HG03521 (cell line): ENCODE data around the gene CGREF1.
"Not testable (repeated sequence)": the region's sequence is repeated elsewhere in the genome, so short reads cannot be mapped to it uniquely, and the experiment has no call there.

Source experiments
- ATAC-seq: cut with Tn5 transposase; IDR thresholded peaks from one replicate; pipeline ENCODE4 v1.9.1; 2021; ENCODE audit warnings: mild to moderate bottlenecking, moderate library complexity; ENCODE audit not compliant: unreplicated experiment

CGREF1 gene

DNA sequence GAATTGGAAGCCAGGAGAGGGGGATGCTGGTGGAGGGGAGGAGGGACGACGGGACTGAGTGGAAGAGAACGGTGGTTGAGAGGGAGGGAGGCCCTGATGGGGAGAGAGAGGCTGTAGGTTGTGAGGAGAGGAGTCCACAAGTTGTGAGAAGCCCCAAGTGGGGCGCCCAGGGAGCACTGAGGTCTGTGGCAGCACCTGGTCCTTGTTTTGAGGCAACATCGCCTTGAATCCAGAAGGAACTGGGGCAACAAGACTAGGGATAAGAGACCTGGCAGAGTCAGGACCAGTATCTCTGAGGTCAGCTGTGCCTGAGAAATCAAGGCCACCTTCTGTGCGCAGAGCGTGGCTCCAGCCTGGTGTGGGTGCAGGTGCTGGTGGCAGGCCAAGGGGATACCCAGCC is 19.2 kb upstream of the CGREF1 start:
- ATAC-seq: no peak

DNA sequence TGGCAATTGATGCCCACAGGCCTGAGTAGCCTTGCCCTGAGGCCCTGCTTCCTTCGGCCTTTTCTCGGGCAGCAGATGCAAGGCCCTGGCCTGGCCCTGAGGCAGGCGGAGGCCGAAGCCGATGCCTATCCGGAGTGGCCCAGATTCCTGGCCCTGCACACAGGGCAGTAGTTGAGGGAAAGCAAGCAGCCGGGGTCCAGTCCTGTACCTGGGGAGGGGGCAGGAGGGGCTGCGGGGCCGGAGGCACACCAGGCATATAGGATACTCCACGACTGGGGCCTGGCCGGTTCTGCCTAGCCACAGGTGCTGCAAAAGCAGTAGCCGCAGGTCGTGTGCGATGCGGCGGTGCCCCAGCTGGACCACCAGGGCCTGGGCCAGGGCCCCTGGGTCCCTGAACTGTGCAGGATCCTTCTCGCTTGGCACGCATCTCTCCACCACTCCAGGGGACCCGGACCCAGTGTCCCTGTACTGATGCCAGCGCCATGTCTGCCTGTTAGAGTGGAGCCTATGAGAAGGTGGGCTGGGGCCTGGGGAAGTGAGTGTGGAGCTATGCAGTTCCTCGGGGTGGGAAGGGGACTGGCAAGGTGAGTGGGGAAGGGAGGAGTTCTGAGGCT is 18.5 kb upstream of the CGREF1 start:
- ATAC-seq: no peak

DNA sequence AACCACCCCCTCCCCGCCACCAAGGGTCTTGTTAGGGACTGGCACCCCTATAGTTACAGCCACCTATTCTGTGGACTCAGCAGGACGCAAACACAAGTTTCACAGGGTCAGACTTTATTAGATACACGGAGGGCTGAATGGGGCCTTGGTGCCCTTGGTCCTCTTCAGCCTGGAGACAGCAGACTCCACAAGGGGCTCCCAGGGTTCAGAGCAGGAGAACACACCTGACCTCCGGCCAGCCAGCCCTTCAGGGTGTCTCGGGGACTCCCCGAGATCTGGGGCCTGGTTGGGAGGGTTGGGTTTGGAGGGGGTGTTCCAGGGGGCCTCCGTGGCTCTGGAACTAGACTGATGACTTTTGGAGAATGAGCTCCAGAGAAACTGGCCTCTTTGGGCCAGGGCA is 17.8 kb upstream of the CGREF1 start:
- no peak for ATAC-seq

DNA sequence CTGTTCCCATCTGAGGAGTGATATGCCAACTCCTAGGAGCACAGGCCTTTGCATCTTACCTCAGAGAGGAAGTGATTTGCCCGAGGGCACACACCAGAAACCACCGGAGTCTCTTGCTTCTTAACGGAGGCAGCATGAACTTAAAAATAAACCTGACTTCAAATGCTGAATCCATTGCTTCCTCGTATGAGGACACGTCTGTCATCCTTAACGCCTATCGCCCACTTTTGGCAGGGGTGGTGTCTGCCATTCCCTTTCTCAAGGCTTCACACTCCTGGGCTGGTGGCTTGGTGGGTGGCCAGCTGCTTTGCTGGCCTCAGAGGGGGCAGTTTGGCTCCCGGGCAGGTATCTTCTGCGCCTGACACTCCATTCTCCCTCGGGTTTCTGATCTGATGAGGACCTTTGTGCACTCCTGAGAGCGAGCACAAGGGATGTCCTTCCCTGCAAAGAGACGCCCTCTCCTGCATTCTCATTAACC is 16.6 kb upstream of the CGREF1 start:
- no peak for ATAC-seq

DNA sequence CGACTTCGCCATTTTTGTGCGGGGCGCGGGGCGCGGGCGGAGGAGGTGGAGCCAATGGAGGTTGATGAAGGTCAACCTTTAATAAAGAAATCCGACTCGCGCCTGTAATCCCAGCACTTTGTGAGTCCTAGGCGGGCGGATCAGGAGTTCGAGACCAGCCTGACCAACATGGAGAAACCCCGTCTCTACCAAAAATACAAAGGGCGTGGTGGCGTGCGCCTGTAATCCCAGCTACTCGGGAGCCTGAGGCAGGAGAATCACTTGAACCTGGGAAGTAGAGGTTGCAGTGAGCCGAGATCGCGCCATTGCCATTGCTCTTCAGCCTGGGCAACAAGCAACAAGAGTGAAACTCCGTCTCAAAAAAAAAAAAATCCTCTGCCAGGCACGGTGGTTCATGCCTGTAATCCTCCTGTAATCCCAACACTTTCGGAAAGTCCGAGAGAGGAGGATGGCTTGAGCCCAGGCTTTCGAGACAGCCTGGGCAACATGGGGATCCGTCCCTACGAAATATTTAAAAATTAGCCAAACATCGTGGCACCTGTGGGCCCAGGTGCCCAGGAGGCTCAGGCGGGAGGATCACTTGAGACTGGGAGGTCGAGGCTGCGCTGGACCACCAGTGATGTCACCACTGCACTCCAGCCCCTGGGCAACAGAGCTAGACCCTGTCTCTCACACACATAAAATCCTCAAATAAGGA is 16.0 kb upstream of the CGREF1 start:
- ATAC-seq: no peak

DNA sequence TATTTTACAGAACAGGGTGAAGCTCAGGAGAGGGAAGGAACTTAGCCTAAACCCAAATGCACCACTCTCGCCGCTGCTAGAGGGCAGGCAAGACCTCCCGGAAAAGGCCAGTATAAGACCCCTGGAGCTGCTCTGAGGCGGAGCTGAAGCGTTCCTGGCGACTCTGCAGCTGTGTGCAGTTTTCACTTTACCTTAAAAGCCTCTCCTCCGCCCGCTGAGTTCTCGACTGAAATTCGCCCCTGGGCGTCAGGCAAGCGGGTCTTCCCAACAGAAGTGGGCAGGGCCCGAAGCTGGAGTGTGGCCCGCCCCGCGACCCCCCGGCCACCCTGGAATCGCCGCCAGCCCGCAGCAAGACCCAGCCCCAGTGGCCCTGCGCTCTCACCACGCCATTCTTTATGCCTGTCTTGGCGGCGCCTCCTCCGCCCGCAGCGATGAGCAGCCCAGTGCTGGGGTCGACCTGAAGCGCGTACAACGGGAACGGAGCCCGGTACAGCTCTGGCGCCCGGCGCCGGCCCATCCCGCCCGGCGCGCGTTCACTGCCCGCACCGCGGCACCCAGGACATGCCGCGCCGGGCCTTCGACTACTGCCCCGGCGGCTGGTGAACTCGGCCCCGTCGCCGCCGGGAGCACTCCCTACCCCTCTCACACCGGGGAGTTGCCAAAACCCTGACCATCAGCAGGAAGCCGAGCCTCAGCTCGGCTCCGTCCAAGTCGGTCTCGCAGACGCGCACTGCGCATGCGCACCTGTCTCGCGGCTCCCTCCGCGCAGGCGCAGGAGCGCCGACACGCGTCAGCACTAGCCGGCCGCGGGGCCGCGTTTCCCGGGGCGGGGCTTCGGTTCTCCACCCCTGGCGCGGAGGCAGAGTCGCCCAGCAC is 15.2 kb upstream of the CGREF1 start, which contains the start of gene PREB:
Gene PREB (minus strand): TSS at position 732 of the 876 bp plus-strand sequence. CDS start 215 bp downstream, at position 517.
- ATAC-seq: peak; percentile 90

DNA sequence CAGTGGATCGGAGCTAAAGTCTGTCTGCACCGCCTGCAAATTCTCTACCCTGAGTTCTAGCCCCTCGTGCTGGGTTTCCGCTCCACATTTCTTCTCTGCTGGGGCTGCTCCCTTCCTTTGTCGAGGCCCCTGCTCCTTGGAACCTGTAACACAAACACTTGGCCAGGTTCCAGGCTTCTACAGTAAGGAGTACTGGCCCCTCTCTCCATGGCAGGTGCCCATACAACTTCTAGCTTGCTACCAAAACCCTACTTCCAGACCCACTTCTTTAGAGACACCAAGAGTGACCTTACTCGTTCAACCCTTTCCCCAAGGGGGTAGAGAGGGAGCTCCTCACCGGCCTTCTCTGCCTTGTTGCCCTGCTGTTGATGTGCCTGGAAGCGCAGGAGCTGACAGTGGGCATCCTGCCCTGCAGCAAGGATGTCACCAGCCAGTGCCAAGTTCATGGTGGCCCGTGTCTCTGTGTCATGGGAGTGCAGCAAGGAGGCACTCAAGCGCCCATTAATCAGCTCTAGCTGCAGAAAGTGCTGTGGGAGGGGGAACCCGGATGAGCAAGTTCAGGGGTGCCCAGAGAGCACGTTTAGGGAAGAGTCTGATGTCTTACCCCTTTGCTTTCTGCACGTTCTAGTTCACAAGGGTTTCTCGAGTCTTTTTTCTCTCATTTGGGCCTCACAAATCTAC is 14.4 kb upstream of the CGREF1 start:
- no peak for ATAC-seq

DNA sequence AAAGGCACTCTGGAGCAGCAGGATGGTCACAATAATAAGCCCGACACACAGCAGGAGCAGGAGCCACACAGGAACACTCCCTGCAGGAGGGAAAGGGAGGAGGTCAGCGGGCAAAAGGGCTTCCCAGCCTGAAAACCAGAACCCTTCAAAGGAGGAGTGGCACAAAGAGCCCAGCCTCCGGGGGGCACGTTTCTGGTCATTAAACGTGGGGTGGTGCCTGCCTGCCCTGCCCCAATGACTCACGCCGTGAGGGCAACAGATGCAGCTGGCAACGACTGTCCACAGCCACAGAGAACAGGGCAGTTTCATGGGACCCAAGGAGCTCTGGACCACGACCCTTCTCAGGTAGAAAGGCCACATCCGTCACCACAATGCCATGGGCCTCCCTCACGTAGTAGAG is 12.5 kb upstream of the CGREF1 start:
- ATAC-seq: no peak

DNA sequence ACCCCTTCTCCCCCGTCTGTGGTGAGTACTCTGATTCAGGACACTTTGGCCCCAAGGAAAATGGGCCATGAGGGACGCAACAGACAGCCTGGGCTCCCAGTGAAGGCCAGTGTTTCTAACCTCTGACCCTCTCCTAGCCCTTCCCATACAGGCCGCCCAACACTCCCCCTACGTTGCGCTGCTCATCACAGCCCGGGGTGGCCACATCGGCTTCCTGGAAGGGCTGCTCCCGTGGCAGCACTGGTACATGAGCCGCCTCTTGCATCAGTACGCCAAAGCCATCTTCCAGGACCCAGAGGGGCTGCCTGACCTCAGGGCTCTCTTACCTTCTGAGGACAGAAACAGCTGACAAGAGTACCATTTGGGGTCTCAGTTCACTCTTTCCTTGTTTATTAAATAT is 11.5 kb upstream of the CGREF1 start:
- no peak for ATAC-seq

DNA sequence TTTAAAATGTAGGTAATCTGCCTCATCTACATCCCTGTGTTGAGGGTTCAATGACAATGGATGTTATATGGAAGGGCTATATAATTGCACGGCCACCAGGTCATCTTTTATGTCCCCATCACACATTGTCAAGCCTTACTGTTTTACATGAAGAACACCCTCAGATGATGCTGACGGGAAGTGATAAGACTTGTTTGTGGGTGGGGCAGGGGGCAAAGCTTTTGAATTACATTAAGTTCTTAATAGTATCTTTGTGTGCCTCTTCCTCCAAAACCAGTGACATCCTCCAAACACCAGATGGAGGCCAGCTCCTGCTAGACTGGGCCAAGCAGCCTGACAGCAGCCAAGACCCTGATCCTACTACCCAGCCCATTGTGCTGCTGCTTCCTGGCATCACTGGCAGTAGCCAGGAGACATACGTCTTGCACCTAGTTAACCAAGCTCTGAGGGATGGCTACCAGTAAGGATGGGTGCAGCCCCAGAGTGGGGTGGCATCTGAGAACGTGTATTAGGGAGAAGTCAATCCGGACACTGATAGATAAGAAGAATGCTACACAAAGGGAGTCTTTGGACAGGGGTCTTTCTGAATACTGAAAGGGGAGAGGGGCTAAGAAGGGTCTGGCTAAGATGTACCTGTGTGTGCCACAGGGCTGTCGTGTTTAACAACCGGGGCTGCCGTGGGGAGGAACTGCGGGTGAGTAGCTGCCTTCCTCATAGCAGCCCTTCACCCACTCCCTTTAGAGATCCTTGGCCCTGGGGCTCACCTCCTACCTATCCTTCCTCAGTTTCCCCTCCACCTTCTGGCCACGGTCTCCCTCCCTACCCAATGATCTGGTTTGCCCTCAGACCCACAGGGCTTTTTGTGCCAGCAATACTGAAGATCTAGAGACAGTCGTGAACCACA is 10.0 kb upstream of the CGREF1 start:
- no peak for ATAC-seq

DNA sequence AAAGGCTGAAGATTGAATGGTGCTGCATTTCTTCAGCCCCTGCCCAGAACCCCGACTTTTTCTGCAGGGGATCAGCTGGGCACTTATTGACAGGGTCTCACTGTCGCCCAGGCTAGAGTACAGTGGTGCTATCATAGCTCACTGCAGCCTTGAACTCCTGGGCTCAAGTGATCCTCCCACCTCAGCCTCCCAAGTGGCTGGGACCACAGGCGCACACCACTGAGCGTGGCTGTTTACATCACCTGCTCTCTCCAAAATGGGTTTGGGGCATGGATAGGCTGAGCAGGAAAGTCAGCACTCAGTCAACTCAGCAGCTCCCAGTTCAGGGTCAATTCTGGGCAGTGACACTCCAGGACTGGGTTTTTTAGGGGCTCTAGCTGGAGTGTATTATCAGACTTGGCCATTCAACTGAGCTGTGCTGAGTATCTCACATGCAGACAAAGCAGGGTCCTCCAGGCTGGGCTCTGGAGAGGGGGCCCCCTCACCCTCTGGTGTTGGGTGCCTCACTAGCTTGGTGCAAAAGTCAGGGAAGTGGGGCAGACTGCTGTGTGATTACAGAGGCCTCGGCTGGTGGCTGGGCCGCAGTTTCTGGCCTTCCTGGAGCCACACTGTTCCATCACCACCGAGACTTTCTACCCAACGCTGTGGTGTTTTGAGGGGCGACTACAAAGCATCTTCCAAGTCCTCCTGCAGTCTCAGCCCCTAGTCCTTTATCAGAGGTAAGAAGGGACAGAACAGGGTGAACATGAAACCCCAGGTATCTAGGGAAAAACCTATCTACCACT is 9.1 kb upstream of the CGREF1 start:
- no peak for ATAC-seq

DNA sequence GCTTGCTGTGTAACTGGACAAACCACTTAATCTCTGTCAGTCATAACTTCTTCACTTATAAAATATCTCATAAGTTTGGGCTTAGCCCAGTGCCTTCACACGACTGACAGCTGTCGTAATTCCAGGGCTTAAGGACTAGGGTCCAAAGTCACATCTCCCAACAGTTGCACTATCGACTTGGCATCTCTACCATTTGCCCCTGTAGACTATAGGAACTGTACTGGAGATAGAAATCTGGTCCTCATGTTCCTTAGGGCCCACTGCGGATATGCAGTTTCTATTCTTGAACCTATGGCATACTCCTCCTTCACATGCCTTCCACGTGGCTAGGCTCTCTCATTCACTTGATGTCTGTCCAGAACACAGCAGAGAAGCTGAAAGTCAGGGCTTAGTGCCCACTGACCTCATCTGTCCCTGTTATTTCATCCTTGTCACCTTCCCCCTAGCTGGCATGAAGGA is 7.4 kb upstream of the CGREF1 start:
- ATAC-seq: no peak

DNA sequence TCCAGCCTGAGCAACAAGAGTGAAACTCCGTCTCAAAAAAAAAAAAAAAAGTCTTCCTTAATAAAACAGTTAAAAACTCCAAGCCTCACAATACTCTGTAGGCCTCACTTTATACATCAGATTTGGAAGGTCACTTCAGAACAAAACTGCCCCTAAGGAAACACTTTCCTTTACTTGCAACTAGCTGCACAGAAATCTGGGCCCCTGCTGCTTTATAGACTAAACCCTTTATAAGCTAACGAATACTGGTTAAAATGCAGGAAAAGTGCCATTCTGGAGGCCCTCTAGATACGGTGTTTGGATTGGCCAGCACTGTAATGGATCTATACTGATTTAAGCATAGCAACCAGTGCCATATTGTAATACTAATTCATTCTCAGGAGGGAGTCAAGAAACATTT is 6.2 kb upstream of the CGREF1 start:
- ATAC-seq: no peak

DNA sequence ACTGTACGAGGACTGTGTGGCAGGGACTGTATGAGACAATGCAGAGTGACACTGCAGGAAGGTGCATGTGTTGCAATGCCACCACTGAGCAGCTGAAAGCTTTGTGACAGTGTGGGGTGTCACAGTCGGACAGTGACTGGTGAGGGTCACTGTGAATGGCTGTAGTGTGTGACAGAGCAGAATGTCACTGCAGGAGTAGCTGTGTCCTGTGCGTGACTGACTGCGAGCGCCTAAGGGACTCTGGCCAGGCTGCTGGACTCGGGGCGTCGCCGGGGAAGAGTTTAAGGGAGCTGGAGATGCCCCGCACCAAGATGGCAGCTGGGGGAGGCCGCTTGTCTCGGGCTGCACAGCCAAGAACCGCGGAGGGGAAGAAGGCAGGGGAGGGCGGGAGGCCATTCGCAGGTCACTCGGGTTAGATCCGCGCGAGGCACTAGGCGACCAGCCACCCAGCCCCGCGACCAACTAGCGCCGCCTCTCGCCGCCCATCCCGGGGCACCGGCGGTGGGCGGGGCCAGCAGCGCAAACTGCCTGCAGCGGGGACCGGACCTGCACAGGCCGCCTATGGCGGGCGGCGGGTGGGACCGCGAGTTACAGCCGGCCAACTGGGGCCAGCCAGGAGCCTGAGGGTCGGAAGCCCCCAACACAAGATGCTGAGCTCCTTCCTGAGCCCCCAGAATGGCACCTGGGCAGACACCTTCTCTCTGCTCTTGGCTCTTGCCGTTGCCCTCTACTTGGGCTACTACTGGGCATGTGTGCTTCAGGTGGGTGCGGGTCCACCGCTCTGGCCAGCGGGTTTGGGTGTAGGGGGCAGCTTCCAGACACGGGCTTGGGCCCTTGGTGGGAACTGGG is 4.6 kb upstream of the CGREF1 start, which contains the start of gene ABHD1:
Gene ABHD1 (plus strand): TSS at position 514 of the 849 bp plus-strand sequence. CDS start 134 bp downstream, at position 648.
- no peak for ATAC-seq

DNA sequence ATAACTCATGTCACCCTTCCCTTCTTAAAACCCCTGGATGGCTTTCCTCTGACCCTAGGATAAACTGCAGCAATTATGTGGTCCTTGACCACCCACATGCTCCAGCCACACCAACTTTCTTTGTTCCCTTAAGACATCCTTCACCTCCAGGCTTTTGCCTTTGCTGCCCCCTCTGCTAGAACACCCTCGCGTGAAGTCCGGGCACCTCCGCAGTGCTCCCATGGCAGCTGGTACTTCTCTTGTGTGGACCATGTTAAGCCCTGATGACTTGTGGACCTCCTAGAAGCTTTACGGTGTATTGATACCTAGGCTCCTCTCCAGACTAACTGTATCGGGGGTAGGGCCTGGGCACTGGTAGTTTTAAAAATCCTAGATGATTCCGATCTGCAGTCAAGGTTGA is 3.9 kb upstream of the CGREF1 start:
- ATAC-seq: no peak

DNA sequence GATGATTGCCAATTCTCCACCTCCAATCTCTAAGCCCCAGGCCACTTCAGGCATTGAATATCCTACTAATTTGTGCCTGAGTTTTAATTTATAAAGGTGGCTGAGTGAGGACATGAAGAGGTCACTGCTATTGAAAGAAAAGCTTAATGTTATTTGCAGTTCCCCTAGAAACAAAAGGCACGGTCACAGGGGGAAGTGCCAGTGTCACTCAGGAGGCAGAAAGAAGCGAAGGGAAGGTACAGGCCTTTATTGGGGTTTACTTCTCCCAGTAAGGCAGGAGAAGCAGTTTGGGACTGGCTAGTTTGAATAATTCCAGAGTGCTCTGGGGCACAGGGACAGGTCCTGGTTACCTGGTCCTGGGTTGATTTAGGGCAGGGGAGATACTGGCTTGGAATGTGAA is 3.0 kb upstream of the CGREF1 start:
- ATAC-seq: no peak

DNA sequence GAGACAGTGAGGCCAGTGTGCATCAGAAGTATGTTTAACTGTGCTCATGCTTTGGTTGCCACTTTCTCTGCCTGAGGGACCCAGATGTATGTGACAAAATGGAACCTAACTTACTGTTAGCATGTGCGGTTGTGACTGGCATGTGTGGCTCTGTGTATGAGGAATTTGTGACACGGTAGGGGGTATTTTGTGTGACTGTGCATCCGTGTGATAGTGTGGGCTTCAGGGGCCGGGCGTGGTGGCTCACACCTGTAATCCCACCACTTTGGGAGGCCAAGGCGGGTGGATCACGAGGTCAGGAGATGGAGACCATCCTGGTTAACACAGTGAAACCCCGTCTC is 372 bp upstream of the CGREF1 start:
- not testable (repeated sequence) for ATAC-seq

DNA sequence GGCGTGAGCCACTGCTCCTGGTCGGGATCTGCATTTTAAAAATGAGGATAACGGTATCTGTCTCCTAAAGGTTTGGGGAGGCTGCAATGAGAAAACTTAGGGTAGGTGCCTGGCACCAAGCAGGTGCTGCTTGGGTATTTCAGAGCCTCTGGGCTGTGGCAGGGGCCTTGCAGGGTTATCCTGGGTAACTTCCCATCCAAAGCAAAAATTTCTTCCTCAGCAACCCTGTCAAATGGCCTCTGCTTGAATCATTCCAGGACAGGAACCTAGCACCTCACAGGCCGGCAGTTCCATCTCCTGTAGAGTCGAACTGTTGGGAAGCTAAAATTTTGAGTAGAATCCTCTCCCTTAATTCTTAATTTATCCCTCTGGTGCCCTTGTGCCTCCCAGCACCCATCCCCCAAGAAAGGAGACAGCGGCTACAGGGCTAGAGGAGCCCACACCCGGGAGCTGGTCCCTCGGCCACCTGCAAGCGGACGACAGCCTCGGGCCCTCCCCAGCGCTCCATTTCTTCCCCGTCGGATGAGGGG is 868 bp downstream of the CGREF1 start:
- ATAC-seq: no peak
